A549 treated with dexamethasone at 1 μM for 4 hours (cell line): Measurements from ENCODE around the gene CYRIA. TPM values are rescaled to one million over a fixed set of nuclear protein-coding genes. Genes with fewer than 3 reads are reported as not detected.

Experiments
- total RNA-seq: library from RNA; stranded (reverse); fragments of 200-300 nt; extraction: Qiagen RNA extraction; gene quantifications from 5 replicates; pipeline ENCODE4 v1.2.3, GENCODE V29; 2022

The CYRIA gene
- 0.31 to 0.58 TPM (median 0.46 TPM) in 5 replicates for total RNA-seq

DNA sequence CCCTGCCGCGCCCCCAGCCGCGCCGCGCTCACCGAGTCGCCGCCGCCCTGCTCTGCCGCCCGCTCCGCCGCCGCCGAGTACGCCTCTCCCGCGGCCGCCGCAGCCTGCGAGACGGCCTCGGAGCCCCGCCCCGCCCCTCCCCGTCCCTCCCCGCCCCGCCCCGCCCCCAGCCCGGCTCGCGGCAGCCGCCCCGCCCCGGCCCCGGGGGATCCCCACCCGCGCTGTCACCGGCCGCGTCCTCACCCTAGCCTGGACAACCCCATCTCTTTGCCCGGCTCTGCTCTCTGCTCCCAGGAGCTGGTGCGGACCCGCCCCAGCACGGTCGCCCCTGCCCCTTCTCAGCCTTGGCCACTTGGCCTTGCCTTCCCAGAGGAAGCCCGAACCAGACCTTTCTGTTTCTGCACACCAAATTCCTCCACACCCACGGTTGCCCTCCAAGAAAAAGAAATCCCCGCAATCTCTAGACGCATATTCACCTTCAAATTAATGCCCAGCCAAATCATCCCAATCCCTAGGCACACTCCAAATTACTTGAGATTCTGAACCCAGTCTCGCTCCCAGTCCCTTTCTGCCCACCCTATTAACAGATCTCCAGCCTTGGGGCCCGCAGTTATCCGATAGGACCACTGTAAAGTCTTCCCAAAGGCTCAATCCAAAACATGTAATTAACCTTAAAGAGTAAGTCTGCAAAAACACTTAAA is at the start of gene CYRIA:
TSS of gene CYRIA (minus strand) at position 87 of the 701 bp plus-strand sequence. CDS start 77,715 bp downstream, outside the sequence.

